ENCODE results near the gene SUOX. TPM values are rescaled to one million over a fixed set of nuclear protein-coding genes. Genes with fewer than 3 reads are reported as not detected.

SUOX gene
- total and polyA plus RNA-seq, 2 experiments from 2014 or later: 25.6 to 30.2 TPM

DNA sequence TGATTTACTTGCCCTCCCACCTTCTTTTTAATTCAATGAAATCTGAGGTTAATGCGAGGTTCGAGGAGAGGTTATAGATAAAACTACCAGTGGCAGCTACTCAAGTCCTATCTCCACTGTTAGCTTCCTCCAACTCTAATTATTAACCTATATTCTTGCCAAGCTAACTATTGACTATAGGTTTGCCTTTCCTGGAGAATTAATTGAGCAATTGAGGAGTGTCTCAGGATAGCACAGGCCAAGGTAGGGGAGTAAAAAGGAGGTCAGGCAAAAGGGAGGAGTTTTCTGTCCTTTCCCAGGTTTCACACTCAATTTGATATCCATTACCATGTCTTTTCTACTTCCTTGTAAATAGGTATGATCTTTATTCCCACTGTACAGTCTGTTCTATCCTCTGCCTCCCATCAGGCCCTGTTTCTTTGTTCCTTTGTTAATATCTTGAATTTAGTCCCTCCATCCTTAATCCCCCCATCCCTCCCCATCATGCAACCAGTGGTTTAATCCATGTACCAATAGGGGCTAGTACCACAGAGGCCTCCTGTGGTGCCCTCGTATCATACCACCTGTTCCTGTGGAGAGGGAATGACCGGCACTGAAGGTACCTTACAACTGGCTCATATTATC, 3.7 kb upstream of the SUOX start:
- Histone ChIP-seq H3K79me2 (peaks cover 8% of the 10 kb centered on the region), H3K27ac (no peak overlapping the region)

DNA sequence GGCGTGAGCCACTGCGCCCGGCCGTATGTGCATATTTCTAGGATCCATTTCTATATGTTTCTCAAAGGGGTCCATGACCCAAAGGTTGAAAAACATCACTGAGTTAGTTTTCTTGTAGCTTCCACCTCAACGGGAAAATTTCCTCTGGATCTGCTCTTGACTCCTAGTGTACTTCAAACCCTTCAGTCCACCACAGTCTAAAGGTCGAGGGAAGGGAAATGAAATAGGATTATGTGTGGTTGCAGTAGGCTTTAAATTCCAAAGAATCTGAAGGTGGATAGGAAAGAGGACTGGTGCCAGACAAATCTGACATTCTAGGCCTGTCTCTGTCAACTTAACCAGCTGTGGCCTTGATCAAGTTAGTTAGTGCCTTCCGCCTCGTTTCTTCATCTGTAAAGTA, 1.7 kb upstream of the SUOX start:
- Histone ChIP-seq H3K36me3 (replicated peaks; ENCODE audit: insufficient read depth, low read depth) (no peaks in the 10 kb centered on the region), H3K4me3 (no peak overlapping the region), H2AFZ (no peak overlapping the region), H3K79me2 (peaks cover 17% of the 10 kb centered on the region), H3K4me1 (ENCODE audit: insufficient read depth) (peaks cover 3% of the 10 kb centered on the region), H3K4me2 (no peak overlapping the region), H3K27ac (peak overlapping the region; percentile 18), H3K9me2 (replicated peaks; ENCODE audit: insufficient read depth) (no peaks in the 10 kb centered on the region), H4K20me1 (ENCODE audit: insufficient read depth, poor library complexity, severe bottlenecking) (no peaks in the 10 kb centered on the region), H3K9me3 (ENCODE audit: low read depth) (no peaks in the 10 kb centered on the region), H3K27me3 (no peaks in the 10 kb centered on the region)
- no peak for DNase-seq (ENCODE audit: low spot score)
- no peak for TF ChIP-seq EZH2 (IDR thresholded peaks at IDR 0.05; ENCODE audit: borderline replicate concordance)
- TF ChIP-seq, protein P1, sequence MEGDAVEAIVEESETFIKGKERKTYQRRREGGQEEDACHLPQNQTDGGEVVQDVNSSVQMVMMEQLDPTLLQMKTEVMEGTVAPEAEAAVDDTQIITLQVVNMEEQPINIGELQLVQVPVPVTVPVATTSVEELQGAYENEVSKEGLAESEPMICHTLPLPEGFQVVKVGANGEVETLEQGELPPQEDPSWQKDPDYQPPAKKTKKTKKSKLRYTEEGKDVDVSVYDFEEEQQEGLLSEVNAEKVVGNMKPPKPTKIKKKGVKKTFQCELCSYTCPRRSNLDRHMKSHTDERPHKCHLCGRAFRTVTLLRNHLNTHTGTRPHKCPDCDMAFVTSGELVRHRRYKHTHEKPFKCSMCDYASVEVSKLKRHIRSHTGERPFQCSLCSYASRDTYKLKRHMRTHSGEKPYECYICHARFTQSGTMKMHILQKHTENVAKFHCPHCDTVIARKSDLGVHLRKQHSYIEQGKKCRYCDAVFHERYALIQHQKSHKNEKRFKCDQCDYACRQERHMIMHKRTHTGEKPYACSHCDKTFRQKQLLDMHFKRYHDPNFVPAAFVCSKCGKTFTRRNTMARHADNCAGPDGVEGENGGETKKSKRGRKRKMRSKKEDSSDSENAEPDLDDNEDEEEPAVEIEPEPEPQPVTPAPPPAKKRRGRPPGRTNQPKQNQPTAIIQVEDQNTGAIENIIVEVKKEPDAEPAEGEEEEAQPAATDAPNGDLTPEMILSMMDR (IDR thresholded peaks at IDR 0.05; ENCODE audit: poor library complexity): no peak
- TF ChIP-seq EZH2phosphoT487 (IDR thresholded peaks at IDR 0.05; ENCODE audit: low read depth, severe bottlenecking, unreplicated experiment): no peak
- 81% methylated on average over 8 of the region's 8 CpGs for whole genome bisulfite sequencing (ENCODE audit: low lambda C conversion rate, missing lambda C conversion rate)

More for the DNA sequence above, 3.7 kb upstream of the SUOX start:
- Histone ChIP-seq H3K9me3 (ENCODE audit: low read depth) (no peaks in the 10 kb centered on the region), H3K4me3 (no peak overlapping the region), H3K9me2 (replicated peaks; ENCODE audit: insufficient read depth) (no peaks in the 10 kb centered on the region), H4K20me1 (ENCODE audit: insufficient read depth, poor library complexity, severe bottlenecking) (no peaks in the 10 kb centered on the region), H3K4me1 (ENCODE audit: insufficient read depth) (peaks cover 3% of the 10 kb centered on the region), H3K4me2 (no peak overlapping the region), H3K27me3 (no peaks in the 10 kb centered on the region), H2AFZ (no peak overlapping the region), H3K36me3 (replicated peaks; ENCODE audit: insufficient read depth, low read depth) (no peaks in the 10 kb centered on the region)
- TF ChIP-seq, protein P1 (IDR thresholded peaks at IDR 0.05; ENCODE audit: poor library complexity): no peak
- TF ChIP-seq EZH2phosphoT487 (IDR thresholded peaks at IDR 0.05; ENCODE audit: low read depth, severe bottlenecking, unreplicated experiment) (no peak), EZH2 (IDR thresholded peaks at IDR 0.05; ENCODE audit: borderline replicate concordance) (no peak)
- WGBS (ENCODE audit: low lambda C conversion rate, missing lambda C conversion rate): 87% methylated on average over 4 of the region's 4 CpGs
- no peak for DNase-seq (ENCODE audit: low spot score)

DNA sequence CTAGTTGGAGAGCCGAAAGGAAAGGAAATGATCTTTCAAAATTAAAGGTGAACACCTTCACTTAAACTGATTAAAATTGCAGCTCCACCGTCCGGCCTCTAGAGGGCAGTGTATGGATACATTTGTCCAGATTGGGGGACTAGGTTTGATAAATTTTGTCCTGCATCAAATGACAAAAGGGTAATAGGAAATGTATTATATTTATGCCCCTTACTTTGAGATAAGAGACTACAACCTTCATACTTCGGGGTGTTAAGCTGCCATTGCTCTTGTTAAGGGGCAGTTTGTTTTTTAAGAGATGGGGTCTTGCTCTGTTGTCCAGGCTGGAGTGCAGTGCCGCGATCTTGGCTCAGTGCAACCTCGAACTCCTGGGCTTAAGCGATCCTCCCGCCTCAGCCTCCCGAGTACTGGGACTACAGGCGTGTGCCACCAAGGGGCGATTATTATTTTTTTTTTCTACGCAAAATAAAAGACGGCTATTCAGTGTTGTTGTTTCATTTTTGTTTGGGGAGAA, 818 bp upstream of the SUOX start:
- H3K27ac ChIP-seq: peak overlapping the region; percentile 67
- DNase-seq (ENCODE audit: low spot score): peak; percentile 69
- H3K9me2 ChIP-seq (replicated peaks; ENCODE audit: insufficient read depth): no peaks in the 10 kb centered on the region
- peaks cover 17% of the 10 kb centered on the region for H3K79me2 ChIP-seq
- TF ChIP-seq EZH2phosphoT487 (IDR thresholded peaks at IDR 0.05; ENCODE audit: low read depth, severe bottlenecking, unreplicated experiment): no peak
- TF ChIP-seq, protein P1 (IDR thresholded peaks at IDR 0.05; ENCODE audit: poor library complexity): peak; percentile 88
- H3K9me3 ChIP-seq (ENCODE audit: low read depth): no peaks in the 10 kb centered on the region
- peaks cover 5% of the 10 kb centered on the region for H3K4me1 ChIP-seq (ENCODE audit: insufficient read depth)
- no peaks in the 10 kb centered on the region for H3K36me3 ChIP-seq (replicated peaks; ENCODE audit: insufficient read depth, low read depth)
- peak overlapping the region; percentile 13 for H3K4me3 ChIP-seq
- peak overlapping the region; percentile 76 for H3K4me2 ChIP-seq
- 60% methylated on average over 14 of the region's 14 CpGs for WGBS (ENCODE audit: low lambda C conversion rate, missing lambda C conversion rate)
- no peak overlapping the region for H2AFZ ChIP-seq
- no peaks in the 10 kb centered on the region for H3K27me3 ChIP-seq
- H4K20me1 ChIP-seq (ENCODE audit: insufficient read depth, poor library complexity, severe bottlenecking): no peaks in the 10 kb centered on the region

All from hepatocyte (in vitro differentiated cells).